ENCODE results near the gene S100Z. TPM values are rescaled to one million over a fixed set of nuclear protein-coding genes. Genes with fewer than 3 reads are reported as not detected.

The S100Z gene
- total RNA-seq, 1 donor from 2014 or later = 0.38 TPM

GRCh38 chr5:76836181-76836580 is 13.6 kb upstream of the S100Z start:
- Mint-ChIP-seq H3K9me3 (ENCODE audit: unreplicated experiment) (no peaks in the 10 kb centered on the region), H3K4me1 (ENCODE audit: unreplicated experiment) (peaks cover 23% of the 10 kb centered on the region), H3K27me3 (ENCODE audit: unreplicated experiment) (peaks cover 6% of the 10 kb centered on the region), H3K4me3 (ENCODE audit: unreplicated experiment) (no peak overlapping the region), H3K36me3 (ENCODE audit: low read depth, unreplicated experiment) (peaks cover 25% of the 10 kb centered on the region), H3K27ac (ENCODE audit: unreplicated experiment) (no peak overlapping the region)
- TF ChIP-seq, protein P1, sequence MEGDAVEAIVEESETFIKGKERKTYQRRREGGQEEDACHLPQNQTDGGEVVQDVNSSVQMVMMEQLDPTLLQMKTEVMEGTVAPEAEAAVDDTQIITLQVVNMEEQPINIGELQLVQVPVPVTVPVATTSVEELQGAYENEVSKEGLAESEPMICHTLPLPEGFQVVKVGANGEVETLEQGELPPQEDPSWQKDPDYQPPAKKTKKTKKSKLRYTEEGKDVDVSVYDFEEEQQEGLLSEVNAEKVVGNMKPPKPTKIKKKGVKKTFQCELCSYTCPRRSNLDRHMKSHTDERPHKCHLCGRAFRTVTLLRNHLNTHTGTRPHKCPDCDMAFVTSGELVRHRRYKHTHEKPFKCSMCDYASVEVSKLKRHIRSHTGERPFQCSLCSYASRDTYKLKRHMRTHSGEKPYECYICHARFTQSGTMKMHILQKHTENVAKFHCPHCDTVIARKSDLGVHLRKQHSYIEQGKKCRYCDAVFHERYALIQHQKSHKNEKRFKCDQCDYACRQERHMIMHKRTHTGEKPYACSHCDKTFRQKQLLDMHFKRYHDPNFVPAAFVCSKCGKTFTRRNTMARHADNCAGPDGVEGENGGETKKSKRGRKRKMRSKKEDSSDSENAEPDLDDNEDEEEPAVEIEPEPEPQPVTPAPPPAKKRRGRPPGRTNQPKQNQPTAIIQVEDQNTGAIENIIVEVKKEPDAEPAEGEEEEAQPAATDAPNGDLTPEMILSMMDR (IDR thresholded peaks at IDR 0.05; ENCODE audit: unreplicated experiment) = no peak
- DNase-seq (ENCODE audit: low spot score) = no peak

DNA sequence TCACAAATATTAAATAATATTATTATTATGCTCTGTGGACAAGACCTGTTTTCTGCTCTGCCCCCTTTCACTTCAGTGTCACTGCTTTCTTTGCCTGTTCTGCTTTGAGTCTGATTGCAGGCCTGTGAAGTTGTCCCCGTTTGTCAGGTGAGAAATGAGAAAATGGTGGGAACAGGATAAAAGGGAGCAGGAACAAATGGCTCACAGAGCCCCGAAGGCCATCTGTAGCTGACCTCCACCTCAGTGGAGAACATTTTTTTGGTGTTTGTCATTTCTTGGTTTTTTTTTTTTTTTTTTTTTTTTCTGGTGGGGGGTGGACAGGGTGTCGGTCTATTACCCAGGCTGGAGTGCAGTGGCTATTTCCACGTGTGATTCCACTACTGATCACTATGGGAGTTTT is 13.2 kb upstream of the S100Z start:
- TF ChIP-seq, protein P1 (IDR thresholded peaks at IDR 0.05; ENCODE audit: unreplicated experiment) = no peak
- Mint-ChIP-seq H3K9me3 (ENCODE audit: unreplicated experiment) (no peaks in the 10 kb centered on the region), H3K4me3 (ENCODE audit: unreplicated experiment) (no peak overlapping the region), H3K4me1 (ENCODE audit: unreplicated experiment) (peaks cover 21% of the 10 kb centered on the region), H3K27ac (ENCODE audit: unreplicated experiment) (no peak overlapping the region), H3K36me3 (ENCODE audit: low read depth, unreplicated experiment) (peaks cover 23% of the 10 kb centered on the region), H3K27me3 (ENCODE audit: unreplicated experiment) (peaks cover 5% of the 10 kb centered on the region)
- no peak for DNase-seq (ENCODE audit: low spot score)

DNA sequence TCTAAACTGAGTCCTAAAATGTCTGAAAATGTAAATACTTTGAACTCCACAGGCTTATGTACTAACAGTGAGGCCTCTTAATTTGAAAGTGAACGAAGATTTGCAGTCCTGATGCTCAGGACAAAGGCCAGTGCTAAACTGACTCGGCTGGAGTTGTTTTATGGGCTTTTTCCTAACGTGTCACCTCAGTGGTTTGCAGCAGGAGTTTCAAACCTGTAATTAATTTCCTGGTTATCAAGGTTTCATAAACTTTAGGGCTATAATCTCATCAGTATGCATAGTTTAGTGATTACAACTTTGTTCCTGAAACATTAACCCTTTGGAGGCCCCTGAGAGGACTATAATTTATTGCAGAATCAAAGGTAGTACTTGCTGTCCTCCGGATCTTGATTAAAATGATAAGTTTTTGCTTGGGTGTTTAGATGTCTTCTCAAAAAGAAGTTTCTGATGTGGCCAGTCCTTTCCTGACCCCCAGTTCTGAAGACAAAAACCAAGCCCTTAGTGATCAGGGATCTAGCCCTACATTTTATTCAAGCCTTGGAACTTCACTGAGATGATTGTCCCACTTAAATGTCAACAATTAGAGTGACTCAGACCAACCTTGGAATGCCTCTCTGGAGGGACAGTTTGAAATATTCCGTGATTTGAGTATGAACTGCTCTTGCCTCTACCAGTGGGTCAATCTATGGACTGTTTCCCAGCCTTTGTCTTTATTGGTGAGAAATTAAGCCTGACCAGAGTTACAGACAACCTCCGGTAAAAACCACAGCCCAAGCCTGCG is 11.1 kb upstream of the S100Z start:
- DNase-seq (ENCODE audit: low spot score) = no peak
- H3K4me3 Mint-ChIP-seq (ENCODE audit: unreplicated experiment) = no peak overlapping the region
- H3K27me3 Mint-ChIP-seq (ENCODE audit: unreplicated experiment) = peaks cover 7% of the 10 kb centered on the region
- peaks cover 9% of the 10 kb centered on the region for H3K4me1 Mint-ChIP-seq (ENCODE audit: unreplicated experiment)
- TF ChIP-seq, protein P1 (IDR thresholded peaks at IDR 0.05; ENCODE audit: unreplicated experiment) = no peak
- H3K27ac Mint-ChIP-seq (ENCODE audit: unreplicated experiment) = no peak overlapping the region
- H3K9me3 Mint-ChIP-seq (ENCODE audit: unreplicated experiment) = no peaks in the 10 kb centered on the region
- peaks cover 13% of the 10 kb centered on the region for H3K36me3 Mint-ChIP-seq (ENCODE audit: low read depth, unreplicated experiment)

- peaks cover 15% of the 10 kb centered on the region for H3K4me1 Mint-ChIP-seq (ENCODE audit: unreplicated experiment)
- peaks cover 6% of the 10 kb centered on the region for H3K36me3 Mint-ChIP-seq (ENCODE audit: low read depth, unreplicated experiment)
- H3K9me3 Mint-ChIP-seq (ENCODE audit: unreplicated experiment) = peaks cover 5% of the 10 kb centered on the region
- TF ChIP-seq, protein P1 (IDR thresholded peaks at IDR 0.05; ENCODE audit: unreplicated experiment) = no peak
- no peak for DNase-seq (ENCODE audit: low spot score)
- peaks cover 8% of the 10 kb centered on the region for H3K27me3 Mint-ChIP-seq (ENCODE audit: unreplicated experiment)
- no peak overlapping the region for H3K4me3 Mint-ChIP-seq (ENCODE audit: unreplicated experiment)
- no peak overlapping the region for H3K27ac Mint-ChIP-seq (ENCODE audit: unreplicated experiment)
Measured at GRCh38 chr5:76841361-76841760, 8.5 kb upstream of the S100Z start.

DNA sequence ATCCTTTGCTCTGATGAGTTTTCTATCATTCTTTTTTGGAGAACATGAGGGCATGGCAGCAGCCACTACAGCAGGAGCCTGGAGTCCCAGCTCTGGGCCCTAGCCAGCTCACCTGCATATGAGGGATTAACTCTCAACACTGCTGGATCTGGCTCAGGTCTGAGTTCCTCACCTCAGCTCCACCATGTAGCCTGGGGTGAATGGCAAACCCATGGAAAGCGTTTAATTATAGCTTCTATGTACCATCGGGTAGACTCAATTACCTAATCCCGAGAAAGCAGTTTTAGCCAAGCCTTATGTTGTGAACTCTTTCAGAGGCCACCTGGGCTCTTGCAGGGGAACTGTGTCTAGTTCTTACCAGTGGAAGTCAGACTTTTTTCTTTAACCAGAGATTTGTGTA is 3.9 kb upstream of the S100Z start:
- Mint-ChIP-seq H3K36me3 (ENCODE audit: low read depth, unreplicated experiment) (peaks cover 3% of the 10 kb centered on the region), H3K4me1 (ENCODE audit: unreplicated experiment) (peaks cover 19% of the 10 kb centered on the region), H3K27ac (ENCODE audit: unreplicated experiment) (no peak overlapping the region), H3K27me3 (ENCODE audit: unreplicated experiment) (peaks cover 3% of the 10 kb centered on the region), H3K4me3 (ENCODE audit: unreplicated experiment) (no peak overlapping the region), H3K9me3 (ENCODE audit: unreplicated experiment) (peaks cover 5% of the 10 kb centered on the region)
- TF ChIP-seq, protein P1 (IDR thresholded peaks at IDR 0.05; ENCODE audit: unreplicated experiment) = no peak
- no peak for DNase-seq (ENCODE audit: low spot score)
